SK-N-DZ (cell line): ENCODE results near the gene HDAC4. TPM values are rescaled to one million over a fixed set of nuclear protein-coding genes. Genes with fewer than 3 reads are reported as not detected.
"Not testable (repeated sequence)": the region's sequence is repeated elsewhere in the genome, so short reads cannot be mapped to it uniquely, and the experiment has no call there.

Experiments
- DNase-seq: peaks from one replicate; pipeline ENCODE4 v3.0.0-alpha.2; 2015; ENCODE audit warnings: low spot score
- polyA plus RNA-seq, 2 experiments: library from polyadenylated mRNA; depleted of rRNA; stranded (reverse); fragments of >200 nt; gene quantifications; 2 replicates each; pipeline ENCODE4 v1.2.3, GENCODE V29; 2014

The HDAC4 gene
- polyA plus RNA-seq (2014; cell fraction: cytosol; rRNA removed), result 4.2 and 39.5 TPM in 2 replicates
- 27.1 and 28.5 TPM in 2 replicates for polyA plus RNA-seq (2014; cell fraction: nucleus; rRNA removed)

DNA sequence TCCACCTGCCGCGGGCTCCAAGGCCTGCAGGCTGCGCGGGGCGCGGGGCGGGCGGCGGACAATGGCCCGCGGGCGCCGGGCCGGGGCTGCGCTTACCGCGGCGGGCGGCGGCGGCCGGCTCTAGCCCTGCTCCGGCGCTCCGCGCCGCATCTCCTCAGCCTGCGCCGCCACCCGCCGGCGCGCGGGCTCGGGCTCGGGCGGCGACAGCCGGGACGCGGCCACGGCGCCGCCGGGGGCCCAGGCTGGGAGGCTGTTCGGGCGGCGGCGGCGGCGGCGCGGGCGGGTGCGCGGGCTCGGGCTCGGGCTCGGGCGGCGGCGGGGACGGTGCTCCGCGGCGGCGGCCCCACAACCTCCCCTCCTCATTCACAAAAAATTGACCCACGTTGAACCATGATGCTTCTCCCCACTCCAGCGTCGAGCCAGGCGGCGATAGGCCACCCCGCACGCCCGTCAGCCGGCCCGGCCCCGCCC, at the start of gene HDAC4:
TSS of gene HDAC4 (minus strand) at position 425 of the 471 bp plus-strand sequence. CDS start 48,321 bp downstream, outside the sequence.
- no peak for DNase-seq

DNA sequence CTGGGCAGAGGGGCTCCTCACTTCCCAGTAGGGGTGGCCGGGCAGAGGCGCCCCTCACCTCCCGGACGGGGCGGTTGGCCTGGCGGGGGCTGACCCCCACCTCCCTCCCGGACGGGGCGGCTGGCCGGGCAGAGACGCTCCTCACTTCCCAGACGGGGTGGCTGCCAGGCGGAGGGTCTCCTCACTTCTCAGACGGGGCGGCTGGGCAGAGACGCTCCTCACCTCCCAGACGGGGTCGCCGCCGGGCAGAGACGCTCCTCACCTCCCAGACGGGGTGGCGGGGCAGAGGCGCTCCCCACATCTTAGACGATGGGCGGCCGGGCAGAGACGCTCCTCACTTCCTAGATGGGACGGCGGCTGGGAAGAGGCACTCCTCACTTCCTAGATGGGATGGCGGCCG, 48.6 kb upstream of the HDAC4 start:
- not testable (repeated sequence) for DNase-seq

- no peak for DNase-seq
Observed at GRCh38 chr2:239445771-239446524, 45.1 kb upstream of the HDAC4 start.

DNA sequence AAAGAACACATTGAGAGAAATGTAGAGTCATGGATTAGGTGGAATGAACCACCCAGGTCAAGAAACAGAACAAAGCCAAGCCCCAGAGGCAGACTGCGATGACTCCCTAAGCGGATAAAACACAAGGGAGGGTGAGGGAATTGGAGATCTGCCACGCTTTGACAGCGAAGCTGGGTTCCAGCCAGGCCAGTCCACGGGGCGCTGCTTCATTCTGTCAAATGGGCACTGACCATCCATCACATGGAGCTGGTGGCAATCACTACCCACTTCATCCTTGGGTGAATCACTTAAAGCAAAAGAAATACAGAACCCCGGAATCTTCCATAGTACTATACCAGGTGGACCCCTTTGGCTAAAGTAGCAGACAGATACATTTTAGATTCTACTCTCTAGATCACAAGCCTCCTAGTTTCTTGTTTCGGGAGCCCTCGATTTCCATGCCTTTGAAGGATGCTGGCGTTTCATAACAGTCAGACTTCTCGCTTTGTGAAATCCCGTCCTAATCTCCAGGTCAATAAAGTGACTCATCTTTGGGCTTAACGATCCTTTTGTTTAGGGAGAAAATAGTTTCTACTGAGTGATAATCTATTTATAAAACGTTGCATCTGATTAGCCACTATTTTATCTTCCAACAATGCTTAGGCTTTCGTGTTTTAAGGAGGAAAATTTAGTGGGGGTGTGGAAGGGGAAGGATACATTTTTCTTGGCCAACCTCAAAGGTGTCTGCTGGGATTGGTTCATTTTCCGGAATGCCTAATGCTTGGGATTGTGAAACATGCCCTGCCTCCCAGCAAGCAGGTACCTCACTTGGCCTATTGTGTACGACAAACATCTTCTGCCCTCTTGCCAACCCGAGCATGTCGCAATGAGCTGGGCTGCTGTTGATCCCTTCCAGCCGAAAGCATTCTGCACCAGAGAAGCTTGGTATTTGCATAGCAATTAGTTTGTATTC, 44.1 kb upstream of the HDAC4 start:
- no peak for DNase-seq

DNA sequence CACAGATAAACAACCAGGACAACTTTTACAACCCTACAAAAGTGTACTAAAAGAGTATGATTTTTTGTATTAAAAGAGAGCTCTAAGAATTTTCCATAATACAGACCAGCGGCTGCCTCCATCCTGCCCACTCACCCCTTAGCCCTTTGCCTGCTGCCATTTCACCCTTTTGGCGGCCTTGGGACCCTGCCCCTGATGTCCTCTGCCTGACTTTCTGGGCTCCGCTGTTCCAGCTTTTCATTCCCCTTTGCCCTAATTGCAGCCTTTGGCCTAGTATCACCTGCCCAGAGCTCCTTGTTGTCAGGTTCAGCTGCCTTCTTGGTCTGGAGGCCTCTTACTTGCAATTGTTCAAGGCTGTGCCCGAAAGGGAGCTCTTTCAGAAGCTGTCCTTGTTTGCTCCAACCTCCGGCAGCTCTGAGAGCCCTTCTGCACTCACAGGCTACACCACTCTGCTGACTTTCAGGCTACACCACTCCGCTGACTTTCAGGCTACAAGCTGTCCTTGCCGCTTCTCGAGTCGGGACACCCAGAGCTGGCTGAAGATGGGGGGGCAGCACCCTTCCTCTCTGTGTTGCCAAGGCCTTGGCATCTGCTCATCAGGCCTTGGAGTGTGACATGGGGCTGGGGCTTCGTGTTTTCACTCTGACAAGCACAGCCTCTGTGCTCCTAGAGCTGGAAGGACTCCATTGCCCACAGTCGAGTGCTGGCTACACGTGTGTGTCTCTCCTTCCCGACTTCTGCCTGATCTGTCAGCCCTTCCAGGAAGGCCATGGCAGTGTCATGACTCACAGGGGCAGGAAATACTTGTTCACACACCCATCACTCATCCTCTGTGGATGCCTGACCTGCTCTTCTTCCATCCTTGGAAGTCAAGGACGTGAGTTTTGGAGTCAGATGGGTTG, 43.1 kb upstream of the HDAC4 start:
- DNase-seq, result no peak

DNA sequence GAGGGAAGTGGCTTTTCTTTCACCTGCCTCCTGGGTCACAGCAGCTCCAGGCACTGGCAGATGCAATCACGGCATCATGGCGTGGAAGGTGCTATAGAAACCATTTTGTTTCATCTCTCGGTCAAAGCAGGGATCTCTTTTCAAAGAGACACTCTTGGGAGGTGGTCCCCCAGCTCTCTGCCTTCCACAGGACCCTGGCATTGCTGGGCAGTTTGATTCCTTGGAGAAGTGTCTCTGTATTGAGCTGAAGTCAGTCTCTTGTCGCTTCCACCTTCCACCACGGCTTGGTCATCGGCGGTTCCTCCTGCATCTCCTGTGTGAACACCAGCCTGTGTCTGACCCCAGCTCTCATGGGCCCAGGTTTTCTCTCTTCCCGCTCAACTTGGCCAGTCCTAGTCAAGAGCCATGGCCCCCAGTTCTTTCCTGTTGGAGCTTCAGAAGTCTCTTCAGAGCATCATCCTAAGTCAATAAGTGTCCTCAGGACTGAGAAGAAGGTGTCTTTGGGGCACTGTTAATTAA, 42.3 kb upstream of the HDAC4 start:
- no peak for DNase-seq

GRCh38 chr2:239442192-239442591, 41.4 kb upstream of the HDAC4 start:
- DNase-seq, result no peak

GRCh38 chr2:239441261-239442078, 40.6 kb upstream of the HDAC4 start:
- DNase-seq, result no peak

DNA sequence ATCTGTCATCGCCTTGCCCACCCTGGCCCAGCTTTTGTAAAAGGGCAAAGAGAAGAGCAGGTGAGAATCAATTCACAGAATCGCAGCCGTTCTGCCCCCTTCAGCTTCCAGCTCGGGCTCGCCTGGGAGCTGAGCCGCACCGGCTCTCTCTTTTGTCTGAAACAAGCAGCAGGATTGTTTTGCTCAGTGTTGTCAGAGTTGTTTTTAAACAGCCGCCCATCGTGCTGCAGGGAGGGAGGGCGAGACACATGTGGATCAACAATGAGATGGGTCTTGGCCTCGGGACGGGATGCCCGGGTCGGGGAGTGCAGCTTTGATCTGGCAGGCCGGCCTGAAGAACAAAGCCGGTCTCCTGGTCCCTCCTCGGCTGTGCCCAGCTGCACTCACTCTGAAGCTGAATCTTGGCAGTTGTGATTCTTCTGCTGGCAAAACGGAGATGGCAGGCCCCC, 39.7 kb upstream of the HDAC4 start:
- no peak for DNase-seq

GRCh38 chr2:239439754-239440315, 39.0 kb upstream of the HDAC4 start:
- no peak for DNase-seq

DNA sequence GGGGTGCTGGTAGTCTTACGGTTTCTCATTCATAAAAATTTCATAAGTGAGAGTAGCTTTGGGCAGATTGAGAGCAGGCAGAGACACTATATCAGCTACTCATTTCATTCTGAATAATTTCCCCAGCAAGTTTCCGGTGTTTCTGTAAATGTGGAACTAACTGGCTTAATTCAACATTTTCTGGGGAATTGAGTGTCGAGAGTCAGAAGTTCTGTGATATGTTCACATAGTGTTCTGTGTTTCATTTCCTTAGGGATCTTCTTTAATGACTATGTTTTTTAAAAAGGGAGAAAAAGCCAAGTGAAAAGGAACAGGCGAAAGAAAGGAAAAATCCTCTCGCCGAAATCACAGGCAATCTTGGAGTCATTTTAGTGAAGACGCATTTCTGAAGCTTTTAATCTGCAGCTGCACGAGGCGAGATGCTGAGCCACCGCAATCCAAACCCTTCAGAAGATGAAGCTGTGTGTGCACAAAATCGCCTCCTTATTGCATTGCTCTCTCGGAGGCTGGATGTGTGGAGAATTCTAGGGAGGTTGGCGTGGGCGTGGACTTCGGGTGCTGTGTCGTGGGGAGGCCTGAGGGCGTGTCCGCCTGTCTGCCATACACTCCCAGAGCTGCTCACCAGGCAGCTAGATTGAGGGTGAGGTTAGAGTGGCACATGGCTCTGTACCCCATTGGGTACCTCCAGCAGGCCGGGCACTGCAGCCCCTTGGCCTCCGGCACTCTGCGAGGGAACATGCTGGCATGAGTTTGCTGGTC, 38.4 kb upstream of the HDAC4 start:
- no peak for DNase-seq

GRCh38 chr2:239438368-239438767, 37.5 kb upstream of the HDAC4 start:
- no peak for DNase-seq

DNA sequence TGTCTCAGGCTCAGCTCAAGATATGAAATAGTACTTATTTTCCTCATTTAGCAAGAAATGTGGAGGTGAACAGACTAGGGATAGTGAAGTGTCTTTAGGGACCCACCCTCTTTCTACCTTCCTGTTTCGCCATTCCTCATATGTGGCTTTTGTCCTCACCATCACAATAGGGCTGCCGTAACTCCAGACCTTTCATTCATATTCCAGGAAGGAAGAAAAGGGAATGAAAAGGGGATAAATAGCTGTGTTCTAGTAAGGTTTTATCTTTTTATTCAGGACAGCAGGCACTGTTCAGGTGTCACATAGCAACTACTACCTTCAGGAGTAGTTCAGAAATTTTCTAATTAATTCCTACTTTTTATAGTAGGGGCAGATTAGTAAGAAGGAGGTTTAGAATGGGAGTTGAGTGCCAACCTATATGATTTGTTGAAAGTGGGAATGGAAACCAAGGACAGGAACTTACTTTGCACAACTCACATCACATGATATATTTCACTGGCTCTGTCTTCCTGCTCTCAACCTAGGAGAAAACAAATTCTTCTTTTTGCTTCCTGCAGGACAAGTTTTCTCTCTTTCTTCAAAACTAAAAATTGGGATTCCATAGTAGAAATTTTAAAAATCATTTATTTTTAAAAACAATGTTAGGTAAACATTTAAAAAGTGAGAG, 36.0 kb upstream of the HDAC4 start:
- no peak for DNase-seq

DNA sequence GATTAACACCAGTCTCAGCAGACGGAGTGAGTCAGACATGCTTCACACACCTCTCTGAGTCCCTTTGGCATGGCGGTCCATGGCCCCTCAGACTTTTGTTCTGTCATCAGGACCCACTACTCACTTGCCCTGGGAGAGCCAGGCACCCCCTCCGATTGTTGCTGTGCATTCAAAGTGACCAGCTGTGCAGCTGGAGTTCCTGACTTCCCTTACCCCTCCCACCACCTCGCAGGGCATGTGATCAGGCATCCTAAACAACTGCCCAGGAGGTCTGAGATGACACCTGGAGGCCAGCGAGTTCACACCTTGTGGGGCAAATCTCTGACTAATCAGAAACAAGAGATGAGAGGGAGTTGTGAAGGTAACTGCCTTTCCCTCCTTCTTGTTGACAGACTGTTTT, 35.3 kb upstream of the HDAC4 start:
- no peak for DNase-seq

GRCh38 chr2:239433777-239434403, 33.1 kb upstream of the HDAC4 start:
- no peak for DNase-seq

GRCh38 chr2:239432174-239432573, 31.4 kb upstream of the HDAC4 start:
- no peak for DNase-seq

GRCh38 chr2:239431536-239431935, 30.7 kb upstream of the HDAC4 start:
- DNase-seq, result no peak
